Stimulated activated memory B cell treated with anti-CD40 and anti-IgM and Interleukin-4, amounts not matched to agents 10 μg/mL and 1 μg/mL and 100 μg/mL, for 72 hours (primary cell): ENCODE data around the gene STON2.
"Not testable (repeated sequence)": the region's sequence is repeated elsewhere in the genome, so short reads cannot be mapped to it uniquely, and the experiment has no call there.

Experiments used
- ATAC-seq: fragments of 150-1000 bp; cut with Tn5 transposase; 2 replicates; pipeline ENCODE4 v1.10.0; 2021
- H3K27ac Mint-ChIP-seq: one replicate; pipeline ENCODE4 v1.8.0; 2022; ENCODE audit warnings: mild to moderate bottlenecking, mixed read lengths
- H3K27me3 Mint-ChIP-seq: one replicate; pipeline ENCODE4 v1.8.0; 2022; ENCODE audit warnings: mixed read lengths
- H3K36me3 Mint-ChIP-seq: one replicate; pipeline ENCODE4 v1.8.0; 2022; ENCODE audit warnings: mixed read lengths
- H3K4me1 Mint-ChIP-seq: one replicate; pipeline ENCODE4 v1.8.0; 2022; ENCODE audit warnings: mixed read lengths
- H3K4me3 Mint-ChIP-seq: one replicate; pipeline ENCODE4 v1.8.0; 2022; ENCODE audit warnings: mild to moderate bottlenecking, moderate library complexity, mixed read lengths
- H3K9me3 Mint-ChIP-seq: one replicate; pipeline ENCODE4 v1.8.0; 2022; ENCODE audit warnings: mixed read lengths

STON2 gene

GRCh38 chr14:81400852-81401251, 728 bp upstream of the STON2 start:
- Mint-ChIP-seq H3K9me3 (peaks cover 4% of the 10 kb centered on the region), H3K27ac (no peak overlapping the region), H3K27me3 (peaks cover 13% of the 10 kb centered on the region), H3K36me3 (no peaks in the 10 kb centered on the region), H3K4me1 (no peaks in the 10 kb centered on the region), H3K4me3 (no peak overlapping the region)
- ATAC-seq = no peak

GRCh38 chr14:81398196-81398891, 1.8 kb downstream of the STON2 start:
- Mint-ChIP-seq H3K4me3 (no peak overlapping the region), H3K4me1 (no peaks in the 10 kb centered on the region)
- no peak for ATAC-seq

DNA sequence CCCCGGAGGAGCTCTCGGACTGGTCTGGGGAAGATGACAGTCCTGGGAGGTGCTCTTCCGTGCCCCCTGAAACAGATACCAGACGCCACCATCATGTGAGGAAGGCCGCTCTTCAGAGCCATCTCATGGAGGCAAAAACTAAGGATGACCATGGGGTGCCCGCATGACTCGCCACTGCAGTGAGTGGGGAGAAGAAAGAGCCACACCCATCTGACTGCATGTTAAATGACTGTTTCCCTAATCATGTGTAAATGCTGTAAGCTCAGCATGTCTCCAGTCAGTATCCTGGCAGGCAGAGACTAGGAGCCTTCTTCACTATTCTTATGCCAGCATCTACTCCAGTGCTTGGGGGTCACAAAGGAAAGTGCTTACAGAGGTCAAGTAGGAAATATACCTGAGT, 4.0 kb downstream of the STON2 start:
- no peak for ATAC-seq
- no peaks in the 10 kb centered on the region for H3K4me1 Mint-ChIP-seq
- no peak overlapping the region for H3K4me3 Mint-ChIP-seq
- H3K27me3 Mint-ChIP-seq = no peaks in the 10 kb centered on the region
- no peaks in the 10 kb centered on the region for H3K9me3 Mint-ChIP-seq
- no peaks in the 10 kb centered on the region for H3K36me3 Mint-ChIP-seq
- H3K27ac Mint-ChIP-seq = no peak overlapping the region

More at GRCh38 chr14:81398196-81398891, 1.8 kb downstream of the STON2 start:
- no peaks in the 10 kb centered on the region for H3K27me3 Mint-ChIP-seq
- H3K36me3 Mint-ChIP-seq = no peaks in the 10 kb centered on the region
- no peaks in the 10 kb centered on the region for H3K9me3 Mint-ChIP-seq
- H3K27ac Mint-ChIP-seq = no peak overlapping the region

GRCh38 chr14:81394739-81395138, 5.4 kb downstream of the STON2 start:
- Mint-ChIP-seq H3K27me3 (no peaks in the 10 kb centered on the region), H3K27ac (no peak overlapping the region), H3K9me3 (no peaks in the 10 kb centered on the region), H3K36me3 (no peaks in the 10 kb centered on the region), H3K4me1 (no peaks in the 10 kb centered on the region), H3K4me3 (no peak overlapping the region)
- no peak for ATAC-seq

GRCh38 chr14:81392976-81393643, 7.0 kb downstream of the STON2 start:
- Mint-ChIP-seq H3K4me3 (no peak overlapping the region), H3K9me3 (no peaks in the 10 kb centered on the region), H3K36me3 (no peaks in the 10 kb centered on the region), H3K4me1 (no peaks in the 10 kb centered on the region), H3K27ac (no peak overlapping the region), H3K27me3 (peaks cover 11% of the 10 kb centered on the region)
- no peak for ATAC-seq

- H3K4me1 Mint-ChIP-seq = no peaks in the 10 kb centered on the region
- no peaks in the 10 kb centered on the region for H3K36me3 Mint-ChIP-seq
- no peak overlapping the region for H3K27ac Mint-ChIP-seq
- peaks cover 11% of the 10 kb centered on the region for H3K27me3 Mint-ChIP-seq
- no peak for ATAC-seq
- H3K4me3 Mint-ChIP-seq = no peak overlapping the region
- no peaks in the 10 kb centered on the region for H3K9me3 Mint-ChIP-seq
These were observed 8.1 kb downstream of the STON2 start for GRCh38 chr14:81392052-81392451.

DNA sequence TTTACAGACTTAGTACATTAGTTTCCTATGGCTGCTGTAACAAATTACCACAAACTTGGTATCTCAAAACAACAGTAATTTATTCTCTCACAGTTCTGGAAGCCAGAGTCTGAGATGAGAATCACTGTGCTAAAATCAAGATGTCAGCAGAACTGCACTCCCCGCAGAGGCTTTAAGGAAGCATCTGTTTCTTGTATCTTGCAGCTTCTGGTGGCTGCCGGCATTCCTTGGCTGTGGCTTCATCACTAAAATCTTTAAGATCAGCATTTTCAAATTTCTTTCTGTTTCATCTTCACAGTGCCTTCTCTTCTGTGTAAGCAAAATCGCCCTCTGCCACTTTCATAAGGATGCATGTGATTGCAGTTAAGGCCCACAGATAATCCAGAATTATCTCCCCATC, 9.4 kb downstream of the STON2 start:
- H3K36me3 Mint-ChIP-seq = no peaks in the 10 kb centered on the region
- no peaks in the 10 kb centered on the region for H3K4me1 Mint-ChIP-seq
- no peak overlapping the region for H3K4me3 Mint-ChIP-seq
- peaks cover 18% of the 10 kb centered on the region for H3K27me3 Mint-ChIP-seq
- no peak overlapping the region for H3K27ac Mint-ChIP-seq
- H3K9me3 Mint-ChIP-seq = no peaks in the 10 kb centered on the region
- no peak for ATAC-seq

- H3K27me3 Mint-ChIP-seq = peaks cover 21% of the 10 kb centered on the region
- no peak for ATAC-seq
- no peak overlapping the region for H3K27ac Mint-ChIP-seq
- no peaks in the 10 kb centered on the region for H3K4me1 Mint-ChIP-seq
- H3K9me3 Mint-ChIP-seq = no peaks in the 10 kb centered on the region
- H3K4me3 Mint-ChIP-seq = no peak overlapping the region
- no peaks in the 10 kb centered on the region for H3K36me3 Mint-ChIP-seq
These were observed 11.8 kb downstream of the STON2 start for GRCh38 chr14:81388336-81388735.

- Mint-ChIP-seq H3K27ac (no peak overlapping the region), H3K4me1 (no peaks in the 10 kb centered on the region), H3K9me3 (no peaks in the 10 kb centered on the region), H3K36me3 (no peaks in the 10 kb centered on the region), H3K4me3 (no peak overlapping the region), H3K27me3 (peaks cover 21% of the 10 kb centered on the region)
- ATAC-seq = no peak
These were observed 13.8 kb downstream of the STON2 start for GRCh38 chr14:81386290-81386745.

DNA sequence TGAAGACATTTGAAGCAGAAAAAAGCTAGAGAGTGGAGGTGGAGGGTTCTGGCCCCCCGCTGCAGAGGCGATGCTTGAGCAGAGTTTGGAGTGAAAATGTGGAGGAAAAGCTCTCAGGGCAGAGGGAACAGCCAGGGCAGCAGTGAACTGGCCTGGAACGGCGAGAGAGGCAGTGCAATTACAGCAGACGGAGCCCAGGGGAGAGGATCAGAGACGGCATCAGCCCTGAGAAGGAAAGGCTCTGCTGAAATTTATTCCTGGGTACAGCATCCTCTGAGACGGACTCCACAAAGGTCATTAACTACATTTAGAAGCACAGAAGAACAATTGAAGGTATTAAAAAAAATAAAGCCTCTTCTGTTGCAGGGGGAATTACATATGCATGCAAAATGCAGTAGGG, 14.2 kb downstream of the STON2 start:
- Mint-ChIP-seq H3K4me3 (no peak overlapping the region), H3K27ac (no peak overlapping the region), H3K36me3 (no peaks in the 10 kb centered on the region), H3K27me3 (peaks cover 21% of the 10 kb centered on the region), H3K9me3 (no peaks in the 10 kb centered on the region), H3K4me1 (no peaks in the 10 kb centered on the region)
- no peak for ATAC-seq

- ATAC-seq = no peak
- no peak overlapping the region for H3K4me3 Mint-ChIP-seq
- peaks cover 21% of the 10 kb centered on the region for H3K27me3 Mint-ChIP-seq
- H3K9me3 Mint-ChIP-seq = peaks cover 2% of the 10 kb centered on the region
- H3K4me1 Mint-ChIP-seq = no peaks in the 10 kb centered on the region
- no peak overlapping the region for H3K27ac Mint-ChIP-seq
- no peaks in the 10 kb centered on the region for H3K36me3 Mint-ChIP-seq
These were observed 14.7 kb downstream of the STON2 start for GRCh38 chr14:81385419-81385818.

DNA sequence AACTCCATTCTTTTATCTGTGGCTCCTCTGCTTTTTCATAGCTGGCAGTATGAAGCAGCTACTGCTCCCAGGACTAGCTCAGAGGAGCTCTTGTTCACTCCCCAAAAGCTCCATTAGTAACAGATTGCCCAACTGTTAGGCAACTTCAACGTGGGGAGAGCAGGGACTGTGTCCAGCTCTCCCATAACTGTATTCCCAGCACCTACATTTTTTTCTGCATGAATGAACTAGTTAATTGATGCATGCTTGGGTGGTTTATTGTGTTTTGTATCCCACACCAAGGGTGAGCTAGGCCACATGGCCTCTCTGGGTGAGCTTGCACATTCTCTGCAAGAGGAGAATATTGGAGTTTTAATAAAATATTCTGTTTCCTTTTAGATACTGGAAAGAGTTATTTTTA, 15.2 kb downstream of the STON2 start:
- Mint-ChIP-seq H3K4me3 (no peak overlapping the region), H3K36me3 (no peaks in the 10 kb centered on the region), H3K27me3 (peaks cover 21% of the 10 kb centered on the region), H3K27ac (no peak overlapping the region), H3K4me1 (no peaks in the 10 kb centered on the region), H3K9me3 (peaks cover 3% of the 10 kb centered on the region)
- no peak for ATAC-seq

DNA sequence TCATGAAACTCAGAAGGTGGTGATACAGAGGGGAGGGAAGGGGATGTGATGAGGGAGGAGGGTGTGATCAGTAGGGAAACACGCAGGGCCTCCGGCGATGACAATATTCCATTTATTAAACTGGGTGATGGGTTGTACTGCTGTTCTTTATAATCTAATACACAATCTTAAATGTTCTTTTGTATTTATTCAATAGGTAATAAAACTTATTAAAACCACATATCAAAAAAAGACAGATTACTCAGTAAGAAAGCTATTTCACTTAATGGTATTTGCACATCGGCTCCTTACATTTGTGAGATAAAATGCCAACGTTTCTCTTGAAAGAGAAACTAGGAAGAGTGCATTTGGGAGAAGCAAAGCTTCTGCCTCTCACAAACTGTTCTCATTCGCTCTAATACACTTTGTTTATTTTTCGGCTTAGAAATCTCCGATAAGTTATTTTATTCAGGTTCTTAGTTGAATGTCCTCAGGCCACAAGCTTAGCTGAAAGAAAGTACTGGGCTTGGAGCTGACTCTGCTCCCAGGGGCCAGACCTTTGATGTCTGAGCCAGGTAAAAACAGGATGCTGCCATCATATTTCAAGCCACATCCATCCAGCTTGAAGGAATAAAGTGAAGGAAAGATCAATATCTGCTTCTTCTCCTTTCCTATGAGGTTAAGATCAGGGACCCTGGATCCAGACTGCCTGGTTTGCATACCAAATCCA, 17.5 kb downstream of the STON2 start:
- ATAC-seq = no peak
- Mint-ChIP-seq H3K27ac (no peak overlapping the region), H3K4me3 (no peak overlapping the region), H3K36me3 (no peaks in the 10 kb centered on the region), H3K9me3 (peaks cover 3% of the 10 kb centered on the region), H3K27me3 (peaks cover 13% of the 10 kb centered on the region), H3K4me1 (no peaks in the 10 kb centered on the region)

DNA sequence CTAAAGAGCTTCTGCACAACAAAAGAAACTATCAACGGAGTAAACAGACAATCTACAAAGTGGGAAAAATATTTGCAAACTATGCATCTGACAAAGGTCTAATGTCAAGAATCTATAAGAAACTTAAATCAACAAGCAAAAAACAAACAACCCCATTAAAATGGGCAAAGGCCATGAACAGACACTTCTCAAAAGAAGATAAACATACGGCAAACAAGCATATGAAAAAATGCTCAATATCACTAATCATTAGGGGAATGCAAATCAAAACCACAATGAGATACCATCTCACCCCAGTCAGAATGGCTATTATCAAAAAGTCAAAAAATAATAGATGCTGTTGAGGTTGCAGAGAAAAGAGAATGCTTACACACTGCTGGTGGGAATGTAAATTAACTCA, 20.1 kb downstream of the STON2 start:
- H3K4me1 Mint-ChIP-seq, H3K36me3 Mint-ChIP-seq, H3K27ac Mint-ChIP-seq, H3K9me3 Mint-ChIP-seq, H3K4me3 Mint-ChIP-seq, ATAC-seq: not testable (repeated sequence)
- peaks cover 10% of the 10 kb centered on the region for H3K27me3 Mint-ChIP-seq

DNA sequence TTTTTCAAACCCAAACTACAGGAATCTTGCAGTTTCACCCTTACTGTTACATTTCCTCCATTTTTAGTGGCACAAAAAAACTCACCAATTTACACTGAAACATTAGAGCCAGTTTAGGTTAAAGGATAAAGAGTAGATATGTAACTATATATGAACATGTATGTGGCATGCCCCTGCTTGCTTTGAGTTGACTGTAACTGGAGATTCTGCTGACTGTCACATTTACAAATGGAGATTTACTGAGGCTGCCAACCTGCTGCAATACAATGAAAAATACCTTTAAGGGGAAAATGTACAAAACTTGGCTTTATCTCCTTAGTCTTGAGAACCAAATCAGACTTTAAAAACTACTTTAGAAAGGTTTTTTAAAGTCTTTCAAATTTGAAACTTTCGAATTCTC, 28.3 kb downstream of the STON2 start:
- H3K4me3 Mint-ChIP-seq = no peak overlapping the region
- no peak overlapping the region for H3K27ac Mint-ChIP-seq
- peaks cover 10% of the 10 kb centered on the region for H3K27me3 Mint-ChIP-seq
- H3K36me3 Mint-ChIP-seq = no peaks in the 10 kb centered on the region
- H3K4me1 Mint-ChIP-seq = no peaks in the 10 kb centered on the region
- no peak for ATAC-seq
- no peaks in the 10 kb centered on the region for H3K9me3 Mint-ChIP-seq

- no peak for ATAC-seq
- no peak overlapping the region for H3K4me3 Mint-ChIP-seq
- no peaks in the 10 kb centered on the region for H3K4me1 Mint-ChIP-seq
- H3K27me3 Mint-ChIP-seq = peaks cover 10% of the 10 kb centered on the region
- no peak overlapping the region for H3K27ac Mint-ChIP-seq
- H3K36me3 Mint-ChIP-seq = no peaks in the 10 kb centered on the region
- H3K9me3 Mint-ChIP-seq = no peaks in the 10 kb centered on the region
These were observed 32.6 kb downstream of the STON2 start for GRCh38 chr14:81367563-81367962.
